Measurements from ENCODE around the gene DBNL.

DNA sequence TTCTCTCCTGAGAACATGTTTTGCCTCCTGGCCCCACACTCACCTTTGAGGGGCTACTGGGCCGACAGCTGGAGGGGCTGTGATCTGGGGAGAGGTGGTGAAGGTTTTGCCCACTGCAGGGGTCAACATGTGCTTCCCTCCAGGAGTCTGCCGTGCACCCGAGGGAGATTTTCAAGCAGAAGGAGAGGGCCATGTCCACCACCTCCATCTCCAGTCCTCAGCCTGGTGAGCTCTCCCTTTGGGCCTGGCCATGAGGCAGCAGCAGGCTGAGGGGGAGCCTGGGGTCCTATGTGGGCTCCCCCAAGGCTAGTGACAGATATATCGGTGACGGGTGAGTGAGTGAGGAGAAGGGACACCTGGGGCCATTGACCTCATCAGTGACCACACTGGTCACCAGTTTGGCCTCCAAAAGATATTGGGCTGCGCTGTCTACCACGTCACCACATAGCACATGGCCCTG is 14.3 kb downstream of the DBNL start:
- TF ChIP-seq, protein P1, sequence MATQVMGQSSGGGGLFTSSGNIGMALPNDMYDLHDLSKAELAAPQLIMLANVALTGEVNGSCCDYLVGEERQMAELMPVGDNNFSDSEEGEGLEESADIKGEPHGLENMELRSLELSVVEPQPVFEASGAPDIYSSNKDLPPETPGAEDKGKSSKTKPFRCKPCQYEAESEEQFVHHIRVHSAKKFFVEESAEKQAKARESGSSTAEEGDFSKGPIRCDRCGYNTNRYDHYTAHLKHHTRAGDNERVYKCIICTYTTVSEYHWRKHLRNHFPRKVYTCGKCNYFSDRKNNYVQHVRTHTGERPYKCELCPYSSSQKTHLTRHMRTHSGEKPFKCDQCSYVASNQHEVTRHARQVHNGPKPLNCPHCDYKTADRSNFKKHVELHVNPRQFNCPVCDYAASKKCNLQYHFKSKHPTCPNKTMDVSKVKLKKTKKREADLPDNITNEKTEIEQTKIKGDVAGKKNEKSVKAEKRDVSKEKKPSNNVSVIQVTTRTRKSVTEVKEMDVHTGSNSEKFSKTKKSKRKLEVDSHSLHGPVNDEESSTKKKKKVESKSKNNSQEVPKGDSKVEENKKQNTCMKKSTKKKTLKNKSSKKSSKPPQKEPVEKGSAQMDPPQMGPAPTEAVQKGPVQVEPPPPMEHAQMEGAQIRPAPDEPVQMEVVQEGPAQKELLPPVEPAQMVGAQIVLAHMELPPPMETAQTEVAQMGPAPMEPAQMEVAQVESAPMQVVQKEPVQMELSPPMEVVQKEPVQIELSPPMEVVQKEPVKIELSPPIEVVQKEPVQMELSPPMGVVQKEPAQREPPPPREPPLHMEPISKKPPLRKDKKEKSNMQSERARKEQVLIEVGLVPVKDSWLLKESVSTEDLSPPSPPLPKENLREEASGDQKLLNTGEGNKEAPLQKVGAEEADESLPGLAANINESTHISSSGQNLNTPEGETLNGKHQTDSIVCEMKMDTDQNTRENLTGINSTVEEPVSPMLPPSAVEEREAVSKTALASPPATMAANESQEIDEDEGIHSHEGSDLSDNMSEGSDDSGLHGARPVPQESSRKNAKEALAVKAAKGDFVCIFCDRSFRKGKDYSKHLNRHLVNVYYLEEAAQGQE (IDR thresholded peaks at IDR 0.05; ENCODE audit: low read depth) = no peak
- no peak for TF ChIP-seq YY1 (IDR thresholded peaks at IDR 0.05; ENCODE audit: low read depth)
- TF ChIP-seq CEBPB (IDR thresholded peaks at IDR 0.05) = no peak
- TF ChIP-seq RAD21 (IDR thresholded peaks at IDR 0.05; ENCODE audit: low read depth) = no peak
- TF ChIP-seq, protein P2, sequence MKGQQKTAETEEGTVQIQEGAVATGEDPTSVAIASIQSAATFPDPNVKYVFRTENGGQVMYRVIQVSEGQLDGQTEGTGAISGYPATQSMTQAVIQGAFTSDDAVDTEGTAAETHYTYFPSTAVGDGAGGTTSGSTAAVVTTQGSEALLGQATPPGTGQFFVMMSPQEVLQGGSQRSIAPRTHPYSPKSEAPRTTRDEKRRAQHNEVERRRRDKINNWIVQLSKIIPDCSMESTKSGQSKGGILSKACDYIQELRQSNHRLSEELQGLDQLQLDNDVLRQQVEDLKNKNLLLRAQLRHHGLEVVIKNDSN (IDR thresholded peaks at IDR 0.05) = no peak
- no peak for TF ChIP-seq CREB1 (IDR thresholded peaks at IDR 0.05; ENCODE audit: low read depth)
- no peak for TF ChIP-seq EP300 (IDR thresholded peaks at IDR 0.05; ENCODE audit: borderline replicate concordance)
- TF ChIP-seq NFIC (IDR thresholded peaks at IDR 0.05) = no peak
- TF ChIP-seq TEAD4 (IDR thresholded peaks at IDR 0.05) = no peak
- TF ChIP-seq, protein P3, sequence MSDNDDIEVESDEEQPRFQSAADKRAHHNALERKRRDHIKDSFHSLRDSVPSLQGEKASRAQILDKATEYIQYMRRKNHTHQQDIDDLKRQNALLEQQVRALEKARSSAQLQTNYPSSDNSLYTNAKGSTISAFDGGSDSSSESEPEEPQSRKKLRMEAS (IDR thresholded peaks at IDR 0.05) = no peak
- no peak for TF ChIP-seq FOXM1 (IDR thresholded peaks at IDR 0.05; ENCODE audit: borderline replicate concordance, low read depth)

All from Ishikawa (cell line).